Measurements from ENCODE around the gene PROCR.
"Not testable (repeated sequence)": the region's sequence is repeated elsewhere in the genome, so short reads cannot be mapped to it uniquely, and the experiment has no call there.

Gene PROCR

GRCh38 chr20:35181731-35182130 lies 9.9 kb downstream of the PROCR start:
- DNase-seq (ENCODE audit: low read depth, low spot score), result peak; percentile 50
- H3K4me3 ChIP-seq (ENCODE audit: low read depth, low read length), result no peak overlapping the region
- no peak for TF ChIP-seq CTCF (IDR thresholded peaks at IDR 0.05; ENCODE audit: low read depth, low read length)
- in situ Hi-C loops (cut with HindIII; ENCODE audit: low sequenced_read_pairs), result no loop called here

GRCh38 chr20:35186691-35187289 lies 14.9 kb downstream of the PROCR start:
- in situ Hi-C loops (cut with HindIII; ENCODE audit: low sequenced_read_pairs); H3K4me3 ChIP-seq (ENCODE audit: low read depth, low read length); DNase-seq (ENCODE audit: low read depth, low spot score): not testable (repeated sequence)

DNA sequence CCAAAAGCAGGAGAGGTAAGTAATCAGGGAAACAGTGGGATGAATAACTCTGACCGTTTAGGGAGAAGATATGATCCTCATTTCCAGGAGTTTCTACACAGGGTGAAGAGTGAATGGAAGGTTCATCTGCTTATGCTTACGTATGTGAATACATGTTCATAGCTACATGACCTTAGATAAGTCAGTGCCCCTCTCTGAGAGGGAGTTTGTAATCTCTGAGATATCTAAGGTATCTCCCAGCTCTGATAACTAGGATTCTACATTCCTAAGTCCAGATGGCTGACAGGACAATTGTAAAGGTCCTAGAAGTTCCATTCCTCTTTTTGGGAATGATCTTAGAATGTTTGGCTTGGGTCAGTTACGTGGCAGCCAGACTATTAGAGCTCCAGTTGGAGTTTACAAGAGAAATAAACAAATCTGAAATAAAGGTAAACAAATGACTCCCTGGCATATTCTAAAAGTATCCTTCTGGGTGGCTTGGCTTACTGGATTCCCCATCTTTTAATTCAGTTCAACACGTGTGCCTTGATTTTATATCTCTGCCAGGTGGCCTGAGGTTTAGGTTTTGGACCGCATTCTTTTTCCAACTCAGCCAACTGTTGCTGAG lies 15.8 kb downstream of the PROCR start:
- in situ Hi-C loops (cut with HindIII; ENCODE audit: low sequenced_read_pairs), result no loop called here
- no peak for TF ChIP-seq CTCF (IDR thresholded peaks at IDR 0.05; ENCODE audit: low read depth, low read length)
- H3K4me3 ChIP-seq (ENCODE audit: low read depth, low read length), result no peak overlapping the region
- no peak for DNase-seq (ENCODE audit: low read depth, low spot score)

GRCh38 chr20:35189223-35189622 lies 17.4 kb downstream of the PROCR start:
- in situ Hi-C loops (cut with HindIII; ENCODE audit: low sequenced_read_pairs); DNase-seq (ENCODE audit: low read depth, low spot score); H3K4me3 ChIP-seq (ENCODE audit: low read depth, low read length): not testable (repeated sequence)

- TF ChIP-seq CTCF (IDR thresholded peaks at IDR 0.05; ENCODE audit: low read depth, low read length), result no peak
These were observed 18.7 kb downstream of the PROCR start for GRCh38 chr20:35190556-35190955.

GRCh38 chr20:35191419-35192117 lies 19.7 kb downstream of the PROCR start:
- no peak overlapping the region for H3K4me3 ChIP-seq (ENCODE audit: low read depth, low read length)
- no peak for DNase-seq (ENCODE audit: low read depth, low spot score)
- in situ Hi-C loops (cut with HindIII; ENCODE audit: low sequenced_read_pairs), result no loop called here
- TF ChIP-seq CTCF (IDR thresholded peaks at IDR 0.05; ENCODE audit: low read depth, low read length), result no peak

More at GRCh38 chr20:35190556-35190955, 18.7 kb downstream of the PROCR start:
- in situ Hi-C loops (cut with HindIII; ENCODE audit: low sequenced_read_pairs), result no loop called here
- DNase-seq (ENCODE audit: low read depth, low spot score), result no peak
- H3K4me3 ChIP-seq (ENCODE audit: low read depth, low read length), result no peak overlapping the region

- H3K4me3 ChIP-seq (ENCODE audit: low read depth, low read length), result no peak overlapping the region
- in situ Hi-C loops (cut with HindIII; ENCODE audit: low sequenced_read_pairs), result no loop called here
- no peak for TF ChIP-seq CTCF (IDR thresholded peaks at IDR 0.05; ENCODE audit: low read depth, low read length)
- no peak for DNase-seq (ENCODE audit: low read depth, low spot score)
These were observed 20.4 kb downstream of the PROCR start for GRCh38 chr20:35192118-35192872.

- H3K4me3 ChIP-seq (ENCODE audit: low read depth, low read length); DNase-seq (ENCODE audit: low read depth, low spot score); in situ Hi-C loops (cut with HindIII; ENCODE audit: low sequenced_read_pairs): not testable (repeated sequence)
These were observed 21.3 kb downstream of the PROCR start for GRCh38 chr20:35193031-35193791.
